ENCODE measurements around the gene SLC25A29. TPM values are rescaled to one million over a fixed set of nuclear protein-coding genes. Genes with fewer than 3 reads are reported as not detected.
A peak's percentile ranks its signal among the peaks of the same experiment; 100 is the strongest.
"Not testable (repeated sequence)": the region's sequence is repeated elsewhere in the genome, so short reads cannot be mapped to it uniquely, and the experiment has no call there.

Gene SLC25A29
- total RNA-seq, 1 experiment from 2014 or later, result 34.8 TPM

GRCh38 chr14:100295376-100296105, 10.7 kb downstream of the SLC25A29 start:
- DNase-seq (ENCODE audit: extremely low read depth, low read depth), result no peak

DNA sequence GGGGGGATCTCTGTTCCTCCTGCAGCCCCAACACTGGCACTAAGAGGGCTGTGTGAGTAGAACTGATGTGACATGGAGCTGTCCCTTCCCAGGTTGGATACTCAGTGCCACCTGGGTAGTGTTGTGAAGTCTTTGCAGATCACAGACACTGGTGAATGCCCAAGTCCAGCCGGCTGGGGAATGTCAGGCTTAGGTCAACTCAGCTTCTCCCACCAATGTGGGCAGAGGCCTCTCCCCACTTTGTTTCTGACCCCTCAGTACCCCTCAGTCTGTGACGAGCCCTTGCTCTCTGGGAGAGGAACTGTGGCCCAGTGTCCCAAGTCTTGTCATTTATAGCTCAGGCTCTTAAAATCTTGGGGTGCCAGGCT, 11.3 kb downstream of the SLC25A29 start:
- no peak for DNase-seq (ENCODE audit: extremely low read depth, low read depth)

- no peak for DNase-seq (ENCODE audit: extremely low read depth, low read depth)
Measured at GRCh38 chr14:100294213-100294962, 11.9 kb downstream of the SLC25A29 start.

GRCh38 chr14:100293497-100294212, 12.6 kb downstream of the SLC25A29 start:
- DNase-seq (ENCODE audit: extremely low read depth, low read depth), result no peak

DNA sequence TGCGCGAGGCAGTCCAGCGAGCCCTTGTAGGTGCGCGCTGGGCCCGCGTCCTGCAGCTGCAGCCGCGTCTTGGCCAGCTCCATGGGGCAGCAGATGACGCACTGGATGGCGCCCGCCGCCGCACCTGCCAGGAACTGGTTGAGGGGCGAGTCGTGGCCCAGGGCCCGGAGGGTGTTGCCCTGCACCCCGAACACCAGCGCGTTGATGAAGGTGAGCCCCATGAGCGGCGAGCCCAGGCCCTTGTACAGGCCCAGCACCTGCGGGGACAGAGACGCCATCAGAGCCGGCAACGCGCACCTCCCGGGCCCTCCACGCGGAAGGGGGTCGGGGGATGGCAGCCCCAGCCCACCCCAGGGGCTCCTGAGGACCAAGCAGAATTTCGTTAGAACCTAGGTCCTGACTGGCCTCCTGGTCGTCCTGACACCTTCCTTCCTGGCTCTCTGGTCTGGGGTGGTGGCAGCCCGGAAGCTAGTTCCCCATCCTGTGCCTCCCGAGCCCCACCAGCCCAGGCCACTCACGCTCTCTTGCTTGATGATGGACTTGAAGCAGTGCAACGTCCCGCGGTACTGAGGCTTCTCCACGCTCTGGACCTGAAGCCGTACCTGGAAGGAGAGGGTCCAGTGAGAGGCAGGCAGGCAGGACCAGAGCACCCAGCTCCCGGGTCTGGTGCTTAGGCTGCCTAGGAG, 13.3 kb downstream of the SLC25A29 start:
- DNase-seq (ENCODE audit: extremely low read depth, low read depth), result no peak

GRCh38 chr14:100292301-100292775, 13.9 kb downstream of the SLC25A29 start:
- no peak for DNase-seq (ENCODE audit: extremely low read depth, low read depth)

DNA sequence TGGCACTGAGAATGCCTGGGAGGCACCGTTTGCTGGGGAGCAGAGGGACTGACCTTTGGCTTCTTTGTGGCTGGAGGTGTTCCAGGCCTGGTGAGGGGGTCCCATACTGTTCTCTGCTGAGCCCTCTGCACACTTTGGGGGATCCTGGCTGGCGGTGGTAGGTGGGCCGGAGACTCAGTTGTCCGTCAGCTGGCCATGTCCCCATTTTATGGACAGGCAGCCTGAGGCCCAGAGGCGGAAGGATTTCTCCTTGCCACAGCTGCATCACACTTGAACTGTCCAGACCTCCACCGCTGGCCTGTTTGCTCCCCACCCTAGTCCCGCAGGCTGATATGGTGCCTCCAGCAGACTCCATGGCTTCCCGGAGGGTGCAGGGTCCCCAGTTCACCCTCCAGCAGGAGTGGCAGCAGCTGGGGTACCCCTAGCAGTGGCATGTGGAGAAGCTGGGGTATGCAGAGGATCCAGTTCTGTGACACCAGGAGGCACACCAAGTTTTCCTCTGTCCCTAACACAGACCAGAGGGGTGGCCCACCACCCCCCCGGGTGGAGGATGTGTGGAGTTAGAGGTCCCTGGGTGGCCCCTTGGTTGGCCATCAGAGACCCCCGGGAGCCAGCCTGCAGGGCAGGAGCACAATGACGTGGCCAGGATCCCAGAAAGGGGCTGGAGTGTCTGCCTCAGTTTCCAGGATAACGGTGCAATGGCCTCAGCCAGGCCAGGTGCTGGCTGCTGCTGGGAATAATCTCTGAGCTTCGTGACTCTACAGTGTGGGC, 14.8 kb downstream of the SLC25A29 start:
- no peak for DNase-seq (ENCODE audit: extremely low read depth, low read depth)

DNA sequence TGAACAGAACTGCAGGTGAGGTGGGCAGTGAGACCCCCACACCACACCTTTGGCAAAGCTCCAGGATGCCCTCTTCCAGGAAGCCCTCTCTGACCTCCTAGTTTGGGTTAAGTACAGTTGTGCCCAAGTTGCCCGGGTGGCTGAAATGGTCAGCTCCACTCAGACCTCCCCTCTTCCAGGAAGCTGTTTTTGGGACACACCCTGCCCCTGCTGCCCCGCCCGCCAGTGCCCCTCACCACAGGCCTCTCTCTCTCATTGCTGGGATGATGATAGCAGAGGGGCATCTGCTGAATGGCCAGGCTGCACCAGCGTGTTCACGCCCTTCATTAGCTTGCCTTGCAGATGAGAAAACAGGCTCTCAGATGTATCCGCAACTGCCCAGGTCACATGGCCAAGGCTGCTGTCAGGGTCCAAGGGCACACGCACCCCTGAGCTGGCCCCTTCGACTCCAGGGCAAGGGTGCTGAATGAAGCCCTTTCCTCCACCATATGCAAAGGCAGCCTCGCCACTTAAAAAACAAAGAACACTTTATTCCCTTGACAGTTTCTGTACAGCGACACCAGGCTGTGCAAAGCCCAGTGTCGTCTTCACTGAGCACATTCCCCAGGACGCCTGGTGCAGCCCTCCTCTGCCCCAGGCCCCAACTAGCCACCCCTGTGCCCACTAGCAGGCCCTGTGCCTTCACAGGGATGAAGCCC, 15.5 kb downstream of the SLC25A29 start:
- DNase-seq (ENCODE audit: extremely low read depth, low read depth), result no peak

GRCh38 chr14:100289916-100290606, 16.2 kb downstream of the SLC25A29 start:
- DNase-seq (ENCODE audit: extremely low read depth, low read depth), result no peak

- no peak for DNase-seq (ENCODE audit: extremely low read depth, low read depth)
Measured at GRCh38 chr14:100288382-100289185, 17.7 kb downstream of the SLC25A29 start.

DNA sequence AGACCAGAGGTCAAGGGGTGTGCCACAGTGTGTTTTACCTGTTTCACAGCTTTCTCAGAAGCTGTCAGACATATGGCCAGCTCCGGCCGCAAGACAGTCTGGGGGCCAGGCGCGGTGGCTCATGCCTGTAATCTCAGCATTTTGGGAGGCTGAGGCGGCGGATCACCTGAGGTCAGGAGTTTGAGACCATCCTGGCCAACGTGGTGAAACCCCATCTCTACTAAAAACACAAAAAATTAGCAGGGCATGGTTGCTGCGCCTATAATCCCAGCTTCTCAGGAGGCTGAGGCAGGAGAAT, 18.3 kb downstream of the SLC25A29 start:
- not testable (repeated sequence) for DNase-seq (ENCODE audit: extremely low read depth, low read depth)

- no peak for DNase-seq (ENCODE audit: extremely low read depth, low read depth)
Measured at GRCh38 chr14:100287202-100287997, 18.8 kb downstream of the SLC25A29 start.

DNA sequence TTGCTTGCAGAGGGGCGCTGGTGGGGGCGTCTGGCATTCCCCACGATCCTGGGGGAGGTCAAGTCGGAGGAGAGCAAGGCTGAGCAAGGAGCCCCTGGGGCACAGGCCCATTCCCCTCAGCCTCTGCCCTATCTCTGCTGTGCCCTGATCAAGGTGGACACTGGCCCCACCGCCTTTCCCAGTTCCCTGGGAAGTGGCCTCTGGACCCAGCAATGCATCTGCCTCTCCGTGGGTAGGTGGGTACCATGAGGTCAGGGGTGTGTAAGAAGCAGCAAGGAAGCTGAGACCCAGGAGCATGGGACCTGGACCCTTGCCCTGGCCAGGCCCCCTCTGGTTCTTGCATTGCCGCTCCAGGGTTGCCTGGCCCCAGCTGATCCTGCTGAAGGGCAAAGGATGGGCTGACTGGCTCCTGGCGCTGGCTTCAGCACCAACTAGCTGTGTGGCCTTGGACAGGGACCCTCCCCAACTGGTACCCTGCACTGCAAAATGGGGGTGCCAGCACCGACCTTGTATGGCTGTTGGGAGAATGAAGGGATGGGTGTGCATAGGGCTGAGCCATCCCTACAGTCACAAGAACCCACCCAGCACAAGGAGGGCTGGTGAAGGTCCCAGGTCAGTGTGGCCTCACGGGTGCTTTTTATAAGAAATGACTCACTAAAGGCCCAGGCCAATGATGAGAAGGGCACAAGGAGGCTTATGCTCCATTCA, 19.6 kb downstream of the SLC25A29 start:
- no peak for DNase-seq (ENCODE audit: extremely low read depth, low read depth)

DNA sequence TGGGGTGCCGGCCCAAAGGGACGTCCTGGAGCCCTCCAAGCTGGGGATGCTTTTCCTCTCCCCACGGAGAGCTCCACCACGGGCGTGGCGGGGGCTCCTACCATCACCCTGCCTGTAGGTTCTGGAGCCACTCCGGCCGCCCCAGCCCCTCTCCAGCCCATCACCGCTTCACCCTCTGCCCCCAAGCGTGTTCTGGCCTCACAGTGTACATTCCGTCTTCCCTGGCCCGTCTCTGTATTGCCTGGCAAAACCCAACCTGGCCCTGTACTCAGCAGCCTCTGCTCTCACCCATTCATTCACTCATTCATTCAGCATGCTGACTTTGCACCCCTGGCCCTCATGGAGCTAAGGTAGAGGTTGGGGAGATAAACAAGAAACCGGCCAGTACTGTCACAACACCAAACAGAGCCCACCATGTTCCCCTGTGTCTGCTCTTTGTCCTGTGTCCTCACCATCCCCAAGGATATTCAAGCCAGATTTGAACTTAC, 20.3 kb downstream of the SLC25A29 start:
- no peak for DNase-seq (ENCODE audit: extremely low read depth, low read depth)

DNA sequence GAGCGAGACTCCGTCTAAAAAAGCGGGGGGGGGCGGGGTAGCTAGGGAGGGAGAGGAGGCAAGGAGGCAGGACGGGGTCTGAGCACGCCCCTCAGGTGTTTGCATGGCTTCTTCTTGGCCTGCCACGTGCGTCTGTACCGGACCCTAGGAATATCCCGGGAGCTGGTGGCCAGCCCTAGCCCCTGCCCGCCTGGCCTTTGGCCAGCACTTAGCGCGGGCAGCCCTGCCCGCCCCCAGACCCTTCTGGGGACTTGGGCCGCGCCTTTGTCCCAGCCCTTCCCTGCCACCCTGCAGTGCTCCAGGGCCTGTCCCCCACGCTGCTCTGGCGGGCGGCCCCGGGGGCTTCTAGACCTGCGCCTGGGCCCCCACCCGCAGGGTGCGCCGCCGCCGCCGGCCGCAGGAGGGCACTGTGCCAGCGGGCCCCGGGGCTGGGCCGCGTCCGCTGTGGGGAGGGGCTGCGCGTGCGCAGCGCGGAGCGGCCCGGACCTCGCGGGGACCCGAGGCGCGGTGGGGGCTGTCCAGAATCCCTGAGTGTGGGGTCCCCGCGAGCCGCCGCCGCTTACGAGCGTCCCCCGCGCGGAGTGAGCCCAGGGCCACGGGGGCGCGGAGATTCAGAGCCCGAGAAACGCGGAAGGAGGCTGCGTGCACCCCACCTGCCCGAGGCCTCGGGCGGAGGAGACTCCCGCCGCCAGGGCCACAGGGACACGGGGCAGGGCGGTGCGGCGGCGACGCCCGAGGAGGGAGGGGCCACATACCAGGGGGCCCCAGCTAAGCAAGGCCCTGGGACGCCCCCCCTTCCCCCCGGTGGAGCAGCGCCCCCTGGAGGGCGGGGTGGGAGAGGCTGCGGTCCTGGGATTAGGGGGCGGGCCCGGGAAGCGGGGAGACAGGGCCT, 21.0 kb downstream of the SLC25A29 start:
- peak; percentile 55 for DNase-seq (ENCODE audit: extremely low read depth, low read depth)
